Activated CD4-positive, alpha-beta memory T cell treated with anti-CD3 and anti-CD28 coated beads, Interleukin-2, amount 10 ng/mL, durations not matched to agents 7 days and 5 days (primary cell): ENCODE measurements around the gene PEX7. TPM values are rescaled to one million over a fixed set of nuclear protein-coding genes. Genes with fewer than 3 reads are reported as not detected.
"Not testable (repeated sequence)": the region's sequence is repeated elsewhere in the genome, so short reads cannot be mapped to it uniquely, and the experiment has no call there.

Experiments
- CTCF ChIA-PET: fragments of 350-600 bp; sonication (Branson Sonifier 250); formaldehyde crosslinking; loops from one replicate; lab custom pipeline; 2021; ENCODE audit warnings: antibody characterized with exemption, inconsistent platforms; lab: Charles Lee
- POLR2A ChIA-PET: fragments of 350-600 bp; sonication (Branson Sonifier 250); formaldehyde crosslinking; loops from one replicate; lab custom pipeline; 2021; ENCODE audit warnings: antibody characterized with exemption; lab: Charles Lee
- DNase-seq: peaks from one replicate; pipeline ENCODE4 v3.0.0-alpha.2; 2020
- H3K27ac Mint-ChIP-seq: one replicate; pipeline ENCODE4 v1.8.0; 2021; ENCODE audit warnings: mild to moderate bottlenecking, mixed read lengths
- H3K27me3 Mint-ChIP-seq: one replicate; pipeline ENCODE4 v1.8.0; 2021; ENCODE audit warnings: mixed read lengths
- H3K36me3 Mint-ChIP-seq: one replicate; pipeline ENCODE4 v1.8.0; 2021; ENCODE audit warnings: low read depth, mixed read lengths
- H3K4me1 Mint-ChIP-seq: one replicate; pipeline ENCODE4 v1.8.0; 2021; ENCODE audit warnings: mixed read lengths
- H3K4me3 Mint-ChIP-seq: one replicate; pipeline ENCODE4 v1.8.0; 2021; ENCODE audit warnings: mild to moderate bottlenecking, mixed read lengths
- H3K9me3 Mint-ChIP-seq: one replicate; pipeline ENCODE4 v1.8.0; 2021; ENCODE audit warnings: mixed read lengths
- total RNA-seq, 2 experiments: library from RNA; stranded (reverse); gene quantifications; one replicate each; pipeline ENCODE4 v1.2.3, GENCODE V29; 2021

Gene PEX7
- total RNA-seq, 2 experiments from 2014 or later = 4.5 to 4.8 TPM

DNA sequence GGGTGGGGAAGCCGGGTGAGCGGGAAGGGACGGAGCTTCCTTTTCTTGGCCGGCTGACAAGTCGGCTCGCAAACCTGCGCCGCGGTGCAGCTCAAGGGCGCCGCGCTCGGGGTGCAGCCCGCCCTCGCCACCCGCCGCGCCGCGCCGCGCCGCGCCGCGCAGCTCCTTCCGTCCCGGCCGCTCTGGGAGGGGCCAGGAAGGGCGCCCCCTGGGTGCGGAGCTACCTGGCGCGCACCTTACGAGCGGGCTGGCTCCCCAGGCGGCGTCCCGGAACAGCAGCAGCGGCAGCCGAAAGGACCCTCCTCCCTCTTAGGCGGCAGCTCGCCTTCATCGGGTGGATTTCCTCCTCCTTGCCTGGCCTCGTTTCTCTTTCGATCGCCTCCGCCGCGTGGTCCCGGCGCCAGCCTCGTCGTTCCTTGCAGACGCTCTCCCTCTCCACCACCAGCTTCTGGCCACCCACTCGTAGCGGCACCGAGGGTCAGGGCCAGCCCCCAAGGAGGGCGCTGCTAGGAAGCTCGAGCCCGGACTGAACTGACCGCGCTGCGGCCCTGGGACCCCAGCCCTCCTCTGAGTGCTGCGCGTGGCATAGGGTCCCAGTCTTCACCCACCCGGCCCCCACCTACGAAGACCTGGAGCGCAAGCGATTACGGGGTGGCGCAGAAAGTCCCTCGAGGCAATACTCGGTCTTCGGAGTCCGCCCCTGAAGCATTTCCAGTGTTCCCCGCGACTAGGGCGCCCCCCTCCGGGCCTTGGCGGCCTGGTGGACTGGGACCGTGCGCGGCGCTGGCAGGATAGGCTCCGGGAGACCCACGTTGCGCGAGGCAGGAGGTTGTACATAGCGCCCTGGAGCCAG, 29.8 kb upstream of the PEX7 start, which contains the start of gene MAP3K5:
Gene MAP3K5 (minus strand): TSS at position 68 of the 853 bp plus-strand sequence. CDS start 320 bp downstream, outside the sequence.
- CTCF ChIA-PET = interaction anchor here (0.7 to 8.6 kb wide), 71 partner anchors 9 to 1875 kb away, joined by 3 to 600 read pairs (median 7); partner anchors contain the start of genes MAP7, PEX7 and SLC35D3
- Mint-ChIP-seq H3K36me3 (peaks cover 17% of the 10 kb centered on the region), H3K27ac (peak within 1 kb of the TSS; percentile 91), H3K4me1 (peaks cover 31% of the 10 kb centered on the region), H3K27me3 (peaks cover 3% of the 10 kb centered on the region), H3K9me3 (no peaks in the 10 kb centered on the region), H3K4me3 (peak within 1 kb of the TSS; percentile 93)
- POLR2A ChIA-PET = interaction anchor here (0.7 to 10.1 kb wide), 40 partner anchors 9 to 543 kb away, joined by 3 to 237 read pairs (median 6); partner anchors contain the start of genes BCLAF1 and MTFR2
- peak; percentile 95 for DNase-seq

DNA sequence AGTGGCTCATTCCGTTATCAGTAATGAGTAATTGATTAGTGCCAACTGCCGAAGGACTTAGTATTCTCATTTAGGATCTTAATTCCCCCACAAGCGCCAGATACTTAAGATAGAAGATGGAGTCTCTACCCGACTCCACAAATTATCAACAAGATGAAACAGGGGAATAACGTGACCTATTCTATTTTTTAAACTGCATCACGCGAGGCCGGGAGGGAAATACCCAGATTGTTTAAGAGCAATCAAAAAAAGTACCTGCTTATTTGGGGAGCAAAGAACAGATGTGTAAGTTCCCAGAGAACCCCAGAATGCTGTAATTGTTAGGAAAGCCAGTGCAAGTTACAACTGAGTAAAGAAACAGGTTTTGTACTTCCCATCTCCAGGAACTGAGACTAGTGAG, 29.0 kb upstream of the PEX7 start:
- Mint-ChIP-seq H3K36me3 (peaks cover 15% of the 10 kb centered on the region), H3K4me1 (peaks cover 23% of the 10 kb centered on the region), H3K27ac (peak overlapping the region; percentile 91), H3K4me3 (peak overlapping the region; percentile 93), H3K27me3 (peaks cover 4% of the 10 kb centered on the region), H3K9me3 (no peaks in the 10 kb centered on the region)
- DNase-seq = no peak
- POLR2A ChIA-PET = interaction anchor here (1.1 to 10.1 kb wide), 8 partner anchors 31 to 543 kb away, joined by 3 to 237 read pairs (median 18); partner anchors contain the start of gene MTFR2
- CTCF ChIA-PET = interaction anchor here (1.4 to 8.6 kb wide), 13 partner anchors 29 to 544 kb away, joined by 4 to 600 read pairs (median 19); partner anchors contain the start of genes MAP7 and PEX7

DNA sequence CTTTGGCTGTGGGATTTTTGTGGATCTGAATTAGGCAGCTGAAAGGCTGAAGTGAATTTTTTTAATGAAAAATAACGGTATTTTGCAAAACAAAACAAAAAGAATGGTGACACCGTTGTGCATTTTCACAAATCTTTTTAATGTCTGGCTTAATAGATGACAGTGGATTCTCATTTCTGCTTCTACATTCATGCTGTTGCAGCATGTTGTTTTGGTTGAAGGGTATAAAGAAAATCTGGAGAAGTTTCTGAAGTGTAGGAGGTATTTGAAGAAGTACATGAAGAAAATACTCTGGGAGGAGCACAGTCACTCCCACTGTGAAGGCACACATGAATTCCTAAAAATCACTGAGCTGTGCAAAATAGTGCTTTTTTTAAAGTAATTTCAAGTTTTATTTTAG, 27.0 kb upstream of the PEX7 start:
- Mint-ChIP-seq H3K4me1 (peaks cover 9% of the 10 kb centered on the region), H3K4me3 (no peak overlapping the region), H3K36me3 (peaks cover 7% of the 10 kb centered on the region), H3K9me3 (no peaks in the 10 kb centered on the region), H3K27me3 (peaks cover 4% of the 10 kb centered on the region), H3K27ac (no peak overlapping the region)
- DNase-seq = no peak
- ChIA-PET POLR2A (no interaction called here), CTCF (interaction anchor here (0.6 to 6.2 kb wide), 6 partner anchors 43 to 565 kb away, joined by 3 to 61 read pairs (median 4); no protein-coding TSS in a partner anchor)

DNA sequence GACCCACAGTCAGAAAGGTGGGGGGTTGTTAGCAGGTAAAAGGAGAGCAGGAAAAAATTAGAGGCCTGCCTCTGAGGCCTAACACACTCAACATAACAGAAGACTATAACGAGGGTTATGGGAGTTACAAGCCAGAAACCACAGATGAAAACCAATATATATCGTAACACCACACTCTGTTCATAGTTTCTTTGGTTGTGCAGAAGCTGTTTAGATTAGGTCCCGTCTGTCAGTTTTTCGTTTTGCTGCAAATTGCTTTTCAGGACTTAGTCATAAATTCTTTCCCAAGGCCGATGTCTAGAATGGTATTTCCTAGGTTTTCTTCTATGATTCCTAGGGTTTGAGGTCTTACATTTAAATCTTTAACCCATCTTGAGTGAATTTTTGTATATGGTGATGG, 26.4 kb upstream of the PEX7 start:
- no peak for DNase-seq
- ChIA-PET CTCF (interaction anchor here (1.5 to 6.2 kb wide), 3 partner anchors 44 to 214 kb away, joined by 4 to 61 read pairs (median 4); no protein-coding TSS in a partner anchor), POLR2A (no interaction called here)
- peaks cover 4% of the 10 kb centered on the region for H3K27me3 Mint-ChIP-seq
- H3K4me1 Mint-ChIP-seq = peaks cover 7% of the 10 kb centered on the region
- H3K9me3 Mint-ChIP-seq = no peaks in the 10 kb centered on the region
- peaks cover 5% of the 10 kb centered on the region for H3K36me3 Mint-ChIP-seq
- no peak overlapping the region for H3K27ac Mint-ChIP-seq
- no peak overlapping the region for H3K4me3 Mint-ChIP-seq

DNA sequence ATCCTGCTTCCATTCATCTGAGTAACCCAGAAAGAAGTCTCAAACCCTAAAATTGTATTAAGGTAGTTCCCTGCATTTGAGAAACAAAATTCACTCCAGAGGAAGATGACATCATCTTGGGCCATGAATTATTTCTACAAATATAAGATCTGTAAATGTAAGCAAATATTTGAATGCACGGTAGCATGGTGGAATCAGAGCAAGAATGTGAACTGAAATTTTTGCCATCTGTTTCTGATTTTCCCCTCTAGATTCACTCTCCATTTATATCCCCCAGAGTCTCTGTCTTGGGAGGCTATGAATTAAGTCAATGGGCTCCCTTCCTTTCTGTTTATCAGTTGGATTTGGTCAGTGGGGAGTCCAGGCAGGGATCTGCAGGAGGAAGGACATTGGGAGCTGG, 24.3 kb upstream of the PEX7 start:
- POLR2A ChIA-PET = no interaction called here
- Mint-ChIP-seq H3K4me3 (no peak overlapping the region), H3K36me3 (no peaks in the 10 kb centered on the region), H3K9me3 (no peaks in the 10 kb centered on the region), H3K4me1 (peaks cover 5% of the 10 kb centered on the region), H3K27me3 (peaks cover 7% of the 10 kb centered on the region), H3K27ac (no peak overlapping the region)
- DNase-seq = no peak
- CTCF ChIA-PET = interaction anchor here (6.2 kb wide), 1 partner anchor 154 kb away, joined by 61 read pairs; no protein-coding TSS in a partner anchor

DNA sequence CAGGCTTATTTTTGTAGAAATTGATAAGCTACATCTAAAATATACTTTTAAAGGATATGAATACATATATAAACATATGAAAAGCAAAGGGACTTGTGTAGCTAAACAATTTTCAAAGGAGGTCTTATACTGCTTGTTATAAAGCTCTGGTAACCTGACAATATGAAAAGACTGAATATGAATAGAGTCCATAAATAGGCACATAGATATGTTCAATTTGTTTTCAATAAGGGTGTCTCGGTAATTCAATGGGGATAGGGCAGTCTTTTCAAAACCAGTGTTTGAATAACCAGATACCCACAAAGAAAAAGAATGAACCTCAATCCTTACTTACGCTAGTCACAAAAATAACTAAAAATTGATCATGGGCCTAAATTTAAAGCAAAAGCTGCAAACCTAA, 20.8 kb upstream of the PEX7 start:
- Mint-ChIP-seq H3K27ac (no peak overlapping the region), H3K4me3 (no peak overlapping the region), H3K36me3 (no peaks in the 10 kb centered on the region), H3K27me3 (peaks cover 7% of the 10 kb centered on the region), H3K4me1 (no peaks in the 10 kb centered on the region), H3K9me3 (no peaks in the 10 kb centered on the region)
- no peak for DNase-seq
- POLR2A ChIA-PET = no interaction called here
- CTCF ChIA-PET = interaction anchor here (1.2 to 2.0 kb wide), 2 partner anchors 9 to 157 kb away, joined by 7 to 11 read pairs; partner anchors contain the start of gene MAP3K5

DNA sequence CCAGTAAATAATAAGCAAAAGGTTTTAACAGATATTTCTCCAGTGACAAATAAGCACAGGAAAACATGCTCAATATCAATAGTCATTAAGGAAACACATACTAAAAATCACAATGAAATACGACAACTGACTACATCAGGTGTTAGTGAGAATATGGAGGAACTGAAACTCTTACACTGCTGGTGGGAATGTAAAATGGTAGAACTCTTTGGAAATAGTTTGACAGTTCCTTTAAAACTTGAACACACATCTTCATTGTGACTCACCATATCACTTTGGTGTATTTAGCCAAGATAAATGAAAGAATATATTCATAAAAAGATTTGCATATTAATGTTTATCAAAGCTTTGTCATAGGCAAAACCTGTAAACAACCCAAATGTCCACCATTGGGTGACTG, 18.8 kb upstream of the PEX7 start:
- DNase-seq = no peak
- H3K36me3 Mint-ChIP-seq = no peaks in the 10 kb centered on the region
- H3K27ac Mint-ChIP-seq = no peak overlapping the region
- H3K4me1 Mint-ChIP-seq = no peaks in the 10 kb centered on the region
- CTCF ChIA-PET = interaction anchor here (1.2 kb wide), 1 partner anchor 11 kb away, joined by 7 read pairs; the partner anchor contains the start of gene MAP3K5
- POLR2A ChIA-PET = no interaction called here
- no peak overlapping the region for H3K4me3 Mint-ChIP-seq
- H3K27me3 Mint-ChIP-seq = peaks cover 3% of the 10 kb centered on the region
- no peaks in the 10 kb centered on the region for H3K9me3 Mint-ChIP-seq

DNA sequence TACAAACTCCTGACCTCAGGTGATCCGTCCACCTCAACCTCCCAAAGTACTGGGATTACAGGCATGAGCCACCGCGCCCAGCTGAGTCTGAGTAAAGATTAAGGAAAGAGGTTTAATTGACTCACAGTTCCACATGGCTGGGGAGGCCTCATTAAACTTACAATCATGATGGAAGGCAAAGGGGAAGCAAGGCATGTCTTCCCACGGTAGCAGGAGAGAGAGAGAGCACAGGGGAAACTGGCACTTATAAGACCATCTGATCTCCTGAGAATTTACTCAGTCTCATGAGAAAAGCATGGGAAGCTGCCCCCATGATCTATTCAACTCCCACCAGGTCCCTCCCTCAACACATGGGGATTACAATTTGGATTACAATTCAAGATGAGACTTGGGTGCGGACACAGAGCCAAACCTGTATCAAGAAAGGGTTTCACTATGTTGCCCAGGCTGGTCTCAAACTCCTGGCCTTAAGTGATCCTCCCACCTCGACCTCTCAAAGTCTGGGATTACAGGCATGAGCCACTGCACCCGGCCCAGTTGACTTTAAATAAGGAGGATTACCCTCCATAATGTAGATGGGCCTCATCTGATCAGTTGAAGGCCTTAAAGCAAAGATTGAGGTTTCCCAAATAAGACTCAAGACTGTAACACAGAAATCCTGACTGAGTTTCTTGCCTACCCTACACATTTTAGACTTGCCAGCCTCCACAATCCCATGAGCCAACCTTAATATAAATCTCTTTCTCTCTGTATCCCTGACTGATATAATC, 13.1 kb upstream of the PEX7 start:
- Mint-ChIP-seq H3K4me3 (no peak overlapping the region), H3K27ac (no peak overlapping the region), H3K4me1 (no peaks in the 10 kb centered on the region), H3K36me3 (no peaks in the 10 kb centered on the region), H3K27me3 (peaks cover 3% of the 10 kb centered on the region), H3K9me3 (no peaks in the 10 kb centered on the region)
- no peak for DNase-seq
- ChIA-PET CTCF (no interaction called here), POLR2A (no interaction called here)

DNA sequence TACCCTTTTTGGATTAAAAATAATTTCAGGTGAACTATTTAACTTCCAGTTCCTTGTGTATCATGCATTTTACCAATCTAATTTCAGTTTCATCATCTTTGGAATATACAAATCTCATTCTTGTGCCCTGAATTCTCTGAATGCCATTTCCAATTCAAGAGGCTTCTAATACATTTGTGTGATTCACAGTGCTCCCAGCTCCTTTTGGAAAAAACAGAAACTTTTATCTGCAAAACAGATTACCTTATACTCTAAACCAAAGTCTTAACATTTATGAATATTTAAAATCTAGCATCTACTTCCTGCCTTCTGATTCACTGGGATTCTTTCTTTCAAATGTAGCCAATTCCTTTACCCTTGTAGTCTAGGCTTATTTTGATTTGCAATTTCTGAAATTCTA, 11.1 kb upstream of the PEX7 start:
- Mint-ChIP-seq H3K27ac (no peak overlapping the region), H3K4me3 (no peak overlapping the region), H3K9me3 (no peaks in the 10 kb centered on the region), H3K27me3 (peaks cover 3% of the 10 kb centered on the region), H3K4me1 (peaks cover 1% of the 10 kb centered on the region), H3K36me3 (no peaks in the 10 kb centered on the region)
- POLR2A ChIA-PET = no interaction called here
- DNase-seq = no peak
- CTCF ChIA-PET = interaction anchor here (1.7 kb wide), 1 partner anchor 19 kb away, joined by 6 read pairs; the partner anchor contains the start of gene MAP3K5

DNA sequence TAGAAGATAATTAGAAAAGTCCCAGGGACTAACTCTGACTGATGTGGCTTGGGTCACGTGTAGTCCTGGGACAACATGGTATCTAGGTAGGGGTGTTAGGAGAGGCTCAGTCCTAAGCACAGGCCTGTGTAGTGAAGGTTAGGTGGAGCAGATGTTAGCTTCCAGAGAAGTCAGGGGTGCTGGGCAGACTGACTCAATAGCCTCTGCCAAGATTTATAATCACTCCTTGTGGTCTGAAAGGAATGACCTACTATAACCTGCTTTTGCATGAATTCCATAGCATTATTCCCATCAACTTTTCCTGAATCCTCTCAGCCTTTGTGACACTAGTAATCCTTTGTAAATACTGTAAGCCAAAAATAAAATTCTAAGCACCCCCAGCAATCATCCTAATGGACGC, 10.2 kb upstream of the PEX7 start:
- Mint-ChIP-seq H3K27me3 (peaks cover 7% of the 10 kb centered on the region), H3K9me3 (no peaks in the 10 kb centered on the region), H3K4me1 (peaks cover 1% of the 10 kb centered on the region), H3K4me3 (no peak overlapping the region), H3K36me3 (no peaks in the 10 kb centered on the region), H3K27ac (no peak overlapping the region)
- POLR2A ChIA-PET = no interaction called here
- CTCF ChIA-PET = interaction anchor here (1.7 kb wide), 1 partner anchor 20 kb away, joined by 6 read pairs; the partner anchor contains the start of gene MAP3K5
- no peak for DNase-seq

DNA sequence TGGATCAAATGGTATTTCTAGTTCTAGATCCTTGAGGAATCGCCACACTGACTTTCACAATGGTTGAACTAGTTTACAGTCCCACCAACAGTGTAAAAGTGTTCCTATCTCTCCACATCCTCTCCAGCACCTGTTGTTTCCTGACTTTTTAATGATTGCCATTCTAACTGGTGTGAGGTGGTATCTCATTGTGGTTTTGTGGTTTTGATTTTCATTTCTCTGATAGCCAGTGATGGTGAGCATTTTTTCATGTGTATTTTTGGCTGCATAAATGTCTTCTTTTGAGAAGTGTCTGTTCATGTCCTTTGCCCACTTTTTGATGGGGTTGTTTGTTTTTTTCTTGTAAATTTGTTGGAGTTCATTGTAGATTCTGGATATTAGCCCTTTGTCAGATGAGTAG, 6.8 kb upstream of the PEX7 start:
- POLR2A ChIA-PET = interaction anchor here (0.7 kb wide), 1 partner anchor 11 kb away, joined by 3 read pairs; no protein-coding TSS in a partner anchor
- H3K27ac Mint-ChIP-seq, DNase-seq, H3K9me3 Mint-ChIP-seq, H3K4me1 Mint-ChIP-seq, H3K36me3 Mint-ChIP-seq, CTCF ChIA-PET, H3K4me3 Mint-ChIP-seq: not testable (repeated sequence)
- peaks cover 15% of the 10 kb centered on the region for H3K27me3 Mint-ChIP-seq

DNA sequence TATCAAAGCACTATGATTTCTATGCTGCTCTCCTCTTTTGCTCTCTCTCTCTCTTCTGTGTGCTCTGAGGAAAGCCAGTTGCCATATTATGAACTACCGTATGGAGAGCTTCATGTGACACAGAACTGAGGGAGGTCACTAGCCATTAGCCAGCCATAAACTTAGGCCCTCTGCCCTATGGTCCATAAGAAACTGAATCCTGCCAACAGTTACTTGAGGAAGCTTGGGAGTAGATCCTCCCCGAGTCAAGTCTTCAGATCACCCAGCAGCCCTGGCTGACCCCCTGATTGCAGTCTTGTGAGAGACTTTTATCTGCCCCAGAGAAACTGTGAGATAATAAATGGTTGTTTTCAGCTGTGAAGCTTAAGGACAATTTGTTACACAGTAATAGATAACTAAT, 5.7 kb upstream of the PEX7 start:
- peaks cover 6% of the 10 kb centered on the region for H3K4me1 Mint-ChIP-seq
- CTCF ChIA-PET = interaction anchor here (1.2 kb wide), 1 partner anchor 172 kb away, joined by 4 read pairs; no protein-coding TSS in a partner anchor
- H3K27ac Mint-ChIP-seq = no peak overlapping the region
- H3K27me3 Mint-ChIP-seq = peaks cover 15% of the 10 kb centered on the region
- no peak for DNase-seq
- POLR2A ChIA-PET = no interaction called here
- no peak overlapping the region for H3K4me3 Mint-ChIP-seq
- H3K9me3 Mint-ChIP-seq = no peaks in the 10 kb centered on the region
- H3K36me3 Mint-ChIP-seq = no peaks in the 10 kb centered on the region
